Epidermal melanocyte (primary cell): ENCODE results near the gene AMIGO3.
"Not testable (repeated sequence)": the region's sequence is repeated elsewhere in the genome, so short reads cannot be mapped to it uniquely, and the experiment has no call there.

Experiments
- DNase-seq: peaks from one replicate; pipeline ENCODE4 v3.0.0; 2011; ENCODE audit warnings: low spot score; ENCODE audit not compliant: insufficient read length

AMIGO3 gene, protein sequence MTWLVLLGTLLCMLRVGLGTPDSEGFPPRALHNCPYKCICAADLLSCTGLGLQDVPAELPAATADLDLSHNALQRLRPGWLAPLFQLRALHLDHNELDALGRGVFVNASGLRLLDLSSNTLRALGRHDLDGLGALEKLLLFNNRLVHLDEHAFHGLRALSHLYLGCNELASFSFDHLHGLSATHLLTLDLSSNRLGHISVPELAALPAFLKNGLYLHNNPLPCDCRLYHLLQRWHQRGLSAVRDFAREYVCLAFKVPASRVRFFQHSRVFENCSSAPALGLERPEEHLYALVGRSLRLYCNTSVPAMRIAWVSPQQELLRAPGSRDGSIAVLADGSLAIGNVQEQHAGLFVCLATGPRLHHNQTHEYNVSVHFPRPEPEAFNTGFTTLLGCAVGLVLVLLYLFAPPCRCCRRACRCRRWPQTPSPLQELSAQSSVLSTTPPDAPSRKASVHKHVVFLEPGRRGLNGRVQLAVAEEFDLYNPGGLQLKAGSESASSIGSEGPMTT

DNA sequence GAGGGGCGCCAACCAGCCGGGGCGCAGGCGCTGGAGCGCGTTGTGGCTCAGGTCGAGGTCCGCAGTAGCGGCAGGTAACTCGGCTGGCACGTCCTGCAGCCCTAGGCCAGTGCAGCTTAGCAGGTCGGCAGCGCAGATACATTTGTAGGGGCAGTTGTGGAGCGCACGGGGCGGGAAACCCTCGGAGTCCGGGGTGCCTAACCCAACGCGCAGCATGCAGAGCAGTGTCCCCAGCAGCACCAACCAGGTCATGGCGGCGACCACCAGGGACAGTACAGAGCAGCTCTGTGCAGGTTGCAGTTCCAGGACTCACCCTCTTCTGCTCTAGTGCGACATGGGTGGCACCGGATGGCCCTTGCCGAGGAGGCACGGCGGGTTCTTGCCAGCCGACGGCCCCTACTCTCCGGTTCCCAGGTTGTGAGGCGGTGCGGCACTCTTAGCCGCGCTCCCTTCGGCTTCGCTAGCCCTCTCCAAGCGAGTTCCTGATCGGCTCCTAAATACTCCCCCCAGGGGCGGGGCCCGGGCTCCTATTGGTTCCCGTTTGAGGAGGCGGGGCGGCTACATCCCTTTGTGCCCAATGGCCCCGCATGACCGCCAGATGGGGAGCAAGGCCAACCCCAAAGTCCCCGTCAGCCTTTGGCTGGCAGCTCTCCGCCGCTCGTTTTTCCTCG, at the start of gene AMIGO3:
Gene AMIGO3, minus strand, starts transcription at position 471 of the 671 bp plus-strand sequence. Its CDS starts 219 bp downstream, at position 252.
- peak; percentile 99 for DNase-seq

- no peak for DNase-seq
Observed at GRCh38 chr3:49763981-49764380, 44.5 kb upstream of the AMIGO3 start.

- no peak for DNase-seq
Observed at GRCh38 chr3:49761661-49762060, 42.2 kb upstream of the AMIGO3 start.

DNA sequence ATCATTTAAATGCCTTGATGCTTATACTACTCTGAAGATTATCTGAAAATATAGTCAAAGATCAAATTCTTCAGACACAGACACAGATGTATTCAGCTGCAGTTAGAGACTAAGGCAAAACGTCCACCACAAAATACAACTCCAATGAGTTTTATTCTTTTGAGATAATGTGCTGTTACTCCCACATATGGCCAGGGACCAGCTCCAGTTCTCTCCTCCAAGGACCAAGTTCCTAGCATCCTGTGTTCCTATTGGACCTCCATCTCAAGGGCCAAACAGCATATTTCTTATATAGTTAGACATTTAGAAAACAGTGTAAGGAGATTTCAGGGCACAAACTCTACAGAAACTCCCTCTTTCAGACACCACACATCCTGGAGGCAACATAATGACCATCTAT, 39.7 kb upstream of the AMIGO3 start:
- no peak for DNase-seq

- no peak for DNase-seq
Observed at GRCh38 chr3:49757197-49757596, 37.7 kb upstream of the AMIGO3 start.

DNA sequence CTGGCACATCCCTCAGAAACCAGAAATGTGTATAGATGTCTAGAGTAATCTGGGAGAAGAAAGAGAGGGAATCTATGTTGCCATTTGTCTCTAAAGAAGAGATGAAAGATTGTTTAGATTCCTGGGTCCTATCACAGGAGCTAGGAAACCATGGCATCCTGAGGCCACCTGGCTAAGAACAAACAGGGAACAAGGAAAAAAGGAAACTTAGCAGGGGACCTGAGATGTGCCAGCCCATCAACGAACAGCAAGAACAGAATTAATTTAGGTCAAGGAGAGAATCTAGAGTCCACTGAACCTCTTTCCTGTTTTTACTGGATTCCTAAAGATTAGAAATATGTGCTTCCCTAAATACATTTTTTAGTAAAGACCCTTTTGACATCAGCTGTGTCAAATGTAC, 36.6 kb upstream of the AMIGO3 start:
- no peak for DNase-seq

DNA sequence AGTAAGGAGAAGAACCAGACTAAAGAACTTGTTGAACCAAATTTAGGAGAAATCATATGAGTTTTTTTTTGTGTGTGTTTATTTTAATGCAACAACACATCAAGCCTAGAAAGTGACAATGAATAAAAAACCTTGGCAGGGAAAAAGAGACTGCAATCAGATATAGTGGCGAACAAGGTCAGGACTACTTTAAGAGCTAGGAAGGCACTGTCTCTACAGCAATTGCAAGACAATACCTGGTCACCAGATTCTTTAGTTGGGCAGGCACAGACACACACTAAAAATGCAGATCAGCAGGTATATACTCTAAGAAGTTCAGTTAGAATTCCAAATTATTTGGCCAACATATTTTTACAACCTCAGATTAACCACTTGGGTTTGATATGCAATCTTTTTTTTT, 35.1 kb upstream of the AMIGO3 start:
- DNase-seq: no peak

DNA sequence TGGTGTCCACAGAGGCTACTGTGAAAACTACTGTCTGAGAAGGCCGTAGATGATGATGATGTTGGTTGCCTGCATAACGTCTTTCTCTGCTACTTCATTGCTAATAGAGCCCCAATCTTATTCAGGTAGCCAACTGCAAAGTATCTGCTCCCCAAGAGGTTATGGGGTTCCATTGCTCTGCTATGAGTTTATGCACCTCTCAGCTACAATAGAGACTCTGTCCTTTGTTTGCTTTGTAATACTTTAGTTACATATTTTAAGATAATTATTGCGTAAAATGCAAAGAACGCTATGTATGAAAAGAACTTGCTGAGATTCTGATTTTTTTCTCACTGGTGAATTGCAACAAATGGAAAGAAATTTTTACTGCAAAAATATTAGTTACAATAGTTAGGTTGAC, 32.0 kb upstream of the AMIGO3 start:
- no peak for DNase-seq

DNA sequence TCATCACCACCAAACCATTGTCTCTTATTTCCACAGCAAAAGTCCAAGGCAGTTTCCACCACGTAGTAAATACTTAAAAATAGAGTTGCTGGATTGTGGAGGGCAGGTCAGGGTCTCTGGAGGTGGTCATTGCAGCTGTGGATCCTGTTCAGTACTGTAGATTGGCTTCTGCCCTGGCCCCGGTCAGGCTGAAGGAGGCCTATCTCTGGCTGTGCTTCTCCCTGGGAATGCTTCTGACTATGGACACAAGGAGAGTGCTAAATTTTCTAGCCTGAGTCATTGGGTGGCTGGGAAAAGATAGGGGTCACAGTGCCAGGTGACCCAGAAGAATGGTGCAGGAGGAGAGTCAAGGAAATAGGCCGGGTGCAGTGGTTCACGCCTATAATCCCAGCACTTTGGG, 30.6 kb upstream of the AMIGO3 start:
- no peak for DNase-seq

GRCh38 chr3:49748874-49749273, 29.4 kb upstream of the AMIGO3 start:
- not testable (repeated sequence) for DNase-seq

GRCh38 chr3:49747792-49748480, 28.5 kb upstream of the AMIGO3 start:
- DNase-seq: no peak

DNA sequence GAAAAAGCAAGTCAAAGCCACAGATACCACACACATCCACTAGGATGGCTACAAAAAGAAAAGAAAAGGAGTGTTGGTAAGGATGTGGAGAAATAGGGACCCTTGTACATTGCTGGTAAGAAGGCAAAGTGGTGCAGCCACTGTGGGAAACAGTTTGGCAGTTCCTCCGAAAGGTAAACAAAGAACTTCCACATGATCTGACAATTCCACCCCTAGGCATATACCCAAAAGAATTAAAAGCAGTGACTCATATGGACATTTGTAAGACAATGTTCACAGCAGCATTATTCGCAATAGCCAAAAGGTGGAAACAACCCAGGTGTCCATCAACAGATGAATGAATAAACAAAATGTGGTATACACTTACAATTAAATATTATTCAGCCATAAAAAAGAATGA, 26.5 kb upstream of the AMIGO3 start:
- no peak for DNase-seq

DNA sequence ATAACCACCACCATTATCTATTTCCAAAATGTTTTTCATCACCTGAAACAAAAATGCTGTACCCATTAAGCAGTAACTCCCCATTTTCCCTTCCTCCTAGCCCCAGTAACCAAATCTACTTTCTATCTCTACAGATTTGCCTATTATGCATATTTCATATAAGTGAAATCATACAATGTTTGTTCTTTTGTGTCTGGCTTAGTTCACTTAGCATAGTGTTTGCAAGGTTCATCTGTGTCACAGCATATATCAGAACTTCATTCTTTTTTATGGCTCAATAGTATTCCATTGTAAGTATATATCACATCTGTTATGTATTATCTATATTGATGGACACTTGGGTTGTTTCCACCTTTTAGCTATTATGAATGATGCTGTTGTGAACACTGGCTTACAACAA, 20.9 kb upstream of the AMIGO3 start:
- DNase-seq: no peak

GRCh38 chr3:49738067-49738713, 18.7 kb upstream of the AMIGO3 start:
- no peak for DNase-seq

DNA sequence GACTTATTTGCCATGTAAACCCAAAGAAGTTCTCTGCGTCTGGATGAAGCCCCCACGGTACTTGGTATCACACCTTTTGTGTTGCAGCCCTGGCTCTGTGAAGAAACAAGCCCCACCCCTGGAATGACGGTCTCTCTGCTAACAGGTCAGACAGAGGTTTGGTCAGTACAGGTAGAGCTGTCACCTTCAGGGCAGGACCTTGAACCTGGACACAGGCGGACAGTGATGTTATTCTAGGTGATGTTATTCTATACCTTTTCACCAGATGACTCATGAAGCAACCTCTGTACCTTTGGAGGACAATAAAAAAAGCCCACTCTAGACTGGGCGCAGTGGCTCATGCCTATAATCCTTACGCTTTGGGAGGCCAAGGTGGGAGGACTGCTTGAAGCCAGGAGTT, 15.3 kb upstream of the AMIGO3 start:
- DNase-seq: no peak

GRCh38 chr3:49733551-49733950, 14.1 kb upstream of the AMIGO3 start:
- DNase-seq: no peak

DNA sequence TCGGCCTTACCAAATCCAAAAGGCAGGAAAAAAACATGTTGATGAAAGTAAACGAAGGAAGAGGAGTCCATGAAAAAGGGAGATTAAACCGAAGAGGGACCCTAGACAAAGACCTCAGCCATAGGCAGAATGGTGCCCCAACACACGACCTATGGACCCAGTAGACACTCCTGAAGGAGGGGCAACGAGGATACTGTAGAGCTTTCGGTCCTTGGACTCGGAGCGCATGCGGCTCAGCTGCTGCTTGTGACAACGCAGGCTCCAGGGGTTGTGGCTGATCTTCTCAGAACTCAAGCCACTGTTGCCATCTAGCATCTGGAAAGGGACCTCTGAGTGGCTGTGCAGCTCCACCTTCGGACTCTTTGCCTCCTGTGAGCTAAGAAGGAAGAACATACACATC, 13.1 kb upstream of the AMIGO3 start:
- no peak for DNase-seq

- no peak for DNase-seq
Observed at GRCh38 chr3:49729966-49730609, 10.6 kb upstream of the AMIGO3 start.

DNA sequence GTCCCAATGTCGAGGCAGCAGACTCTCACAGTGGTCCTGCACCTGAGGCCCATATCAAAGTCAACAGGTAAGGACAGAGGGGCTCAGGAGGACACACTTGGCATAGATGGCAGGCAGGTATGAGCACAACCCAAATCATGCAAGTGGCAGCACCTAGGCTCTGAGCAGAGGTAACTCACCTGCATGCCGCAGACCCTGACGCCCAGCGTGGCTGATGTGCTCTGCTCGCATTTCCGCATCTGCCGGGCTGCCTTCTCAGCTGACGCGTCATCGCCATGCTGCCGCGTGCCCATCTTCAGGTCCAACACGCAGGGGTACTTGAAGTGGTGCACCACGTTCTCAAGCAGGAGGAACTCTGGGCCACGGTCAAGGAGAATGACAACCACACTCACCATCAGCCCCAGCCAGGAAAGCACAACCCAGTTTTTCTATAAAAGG, 8.5 kb upstream of the AMIGO3 start:
- no peak for DNase-seq

- DNase-seq: no peak
Observed at GRCh38 chr3:49727154-49727923, 7.9 kb upstream of the AMIGO3 start.
